ENCODE data around the gene LIMS1. TPM values are rescaled to one million over a fixed set of nuclear protein-coding genes. Genes with fewer than 3 reads are reported as not detected.
"Not testable (repeated sequence)": the region's sequence is repeated elsewhere in the genome, so short reads cannot be mapped to it uniquely, and the experiment has no call there.

The LIMS1 gene
- polyA plus RNA-seq, 1 donor, result 47.3 TPM

DNA sequence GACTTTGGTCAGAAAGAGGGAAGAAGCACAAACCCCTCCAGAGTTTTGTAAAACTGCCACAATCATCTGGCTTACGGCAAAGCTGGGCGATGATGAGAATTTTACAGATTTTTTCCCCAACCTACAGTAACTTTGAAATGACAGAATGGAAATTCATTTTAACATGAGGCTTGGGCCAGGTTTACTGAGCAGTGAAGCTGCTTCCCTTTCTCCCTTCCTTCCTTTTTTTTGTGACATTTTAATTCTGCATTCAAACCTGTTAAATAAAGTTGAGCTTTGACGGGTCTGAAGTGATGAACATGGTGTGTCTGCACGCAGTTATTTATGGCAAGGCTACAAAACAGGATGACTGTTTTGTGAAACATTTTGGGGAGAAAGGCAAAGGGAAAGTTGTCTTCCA lies 123.2 kb downstream of the LIMS1 start:
- H3K27ac ChIP-seq (ENCODE audit: low read length); H3K27me3 ChIP-seq (ENCODE audit: control insufficient read depth, insufficient read depth, low read length); H3K4me3 ChIP-seq (ENCODE audit: low read length); H3K9me3 ChIP-seq (ENCODE audit: control insufficient read depth, low read depth, low read length); DNase-seq; H3K4me1 ChIP-seq (ENCODE audit: control insufficient read depth, insufficient read depth, low read length); H3K36me3 ChIP-seq (ENCODE audit: control insufficient read depth, insufficient read depth, low read length): not testable (repeated sequence)
- WGBS (ENCODE audit: insufficient coverage, low lambda C conversion rate), result 80% methylated on average over 1 of the region's 4 CpGs

DNA sequence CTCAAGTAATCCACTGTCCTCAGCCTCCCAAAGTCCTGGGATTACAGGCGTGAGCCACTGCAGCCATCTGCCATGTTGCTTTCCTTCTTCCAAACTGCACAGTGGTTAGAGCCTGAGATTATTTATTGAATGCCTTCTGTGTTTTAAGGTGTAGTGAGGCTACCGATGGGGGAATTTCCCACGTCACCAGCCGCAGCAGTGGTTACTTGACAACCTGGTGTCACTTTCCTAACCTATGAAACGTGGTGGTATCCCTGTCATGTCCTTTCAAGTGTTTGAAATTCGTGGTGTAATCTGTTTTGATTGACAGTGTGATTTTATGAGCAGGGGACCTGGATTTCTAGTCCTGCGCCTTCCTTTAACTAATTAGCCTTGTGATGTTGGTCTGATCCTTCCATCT lies 124.3 kb downstream of the LIMS1 start:
- not testable (repeated sequence) for H3K36me3 ChIP-seq (ENCODE audit: control insufficient read depth, insufficient read depth, low read length); H3K27me3 ChIP-seq (ENCODE audit: control insufficient read depth, insufficient read depth, low read length); H3K9me3 ChIP-seq (ENCODE audit: control insufficient read depth, low read depth, low read length); H3K4me3 ChIP-seq (ENCODE audit: low read length); DNase-seq; H3K27ac ChIP-seq (ENCODE audit: low read length); H3K4me1 ChIP-seq (ENCODE audit: control insufficient read depth, insufficient read depth, low read length)
- WGBS (ENCODE audit: insufficient coverage, low lambda C conversion rate), result no CpG with 5 or more reads among the region's 7 CpGs

DNA sequence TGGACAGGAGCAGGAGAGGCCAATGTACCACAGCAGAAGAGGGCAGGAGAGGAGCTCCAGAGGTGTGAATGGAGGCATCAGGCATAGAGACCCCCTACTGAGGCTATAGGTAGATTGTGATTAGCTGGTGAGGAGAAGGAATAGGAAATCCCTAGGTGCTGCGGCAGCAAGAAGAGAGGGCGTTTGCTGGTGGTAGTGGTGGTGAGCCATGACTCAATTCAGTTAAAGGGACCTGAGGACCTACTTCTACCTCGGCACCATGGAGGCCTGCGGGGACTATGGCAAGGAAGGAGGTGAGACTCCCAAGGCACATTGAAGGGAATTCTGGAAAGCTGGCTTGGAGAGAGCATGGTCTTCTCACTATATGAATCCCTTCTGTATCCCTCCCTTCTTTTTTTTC lies 127.2 kb downstream of the LIMS1 start:
- not testable (repeated sequence) for H3K27ac ChIP-seq (ENCODE audit: low read length); H3K4me3 ChIP-seq (ENCODE audit: low read length); H3K4me1 ChIP-seq (ENCODE audit: control insufficient read depth, insufficient read depth, low read length); H3K9me3 ChIP-seq (ENCODE audit: control insufficient read depth, low read depth, low read length); H3K27me3 ChIP-seq (ENCODE audit: control insufficient read depth, insufficient read depth, low read length); H3K36me3 ChIP-seq (ENCODE audit: control insufficient read depth, insufficient read depth, low read length); DNase-seq
- no CpG with 5 or more reads among the region's 4 CpGs for WGBS (ENCODE audit: insufficient coverage, low lambda C conversion rate)

GRCh38 chr2:108662207-108662612 lies 127.9 kb downstream of the LIMS1 start:
- not testable (repeated sequence) for H3K27ac ChIP-seq (ENCODE audit: low read length); H3K36me3 ChIP-seq (ENCODE audit: control insufficient read depth, insufficient read depth, low read length); H3K27me3 ChIP-seq (ENCODE audit: control insufficient read depth, insufficient read depth, low read length); DNase-seq; H3K9me3 ChIP-seq (ENCODE audit: control insufficient read depth, low read depth, low read length); H3K4me3 ChIP-seq (ENCODE audit: low read length); H3K4me1 ChIP-seq (ENCODE audit: control insufficient read depth, insufficient read depth, low read length)
- WGBS (ENCODE audit: insufficient coverage, low lambda C conversion rate), result no CpG with 5 or more reads among the region's 5 CpGs

GRCh38 chr2:108663346-108663745 lies 129.1 kb downstream of the LIMS1 start:
- not testable (repeated sequence) for H3K36me3 ChIP-seq (ENCODE audit: control insufficient read depth, insufficient read depth, low read length); H3K27me3 ChIP-seq (ENCODE audit: control insufficient read depth, insufficient read depth, low read length); H3K4me3 ChIP-seq (ENCODE audit: low read length); H3K4me1 ChIP-seq (ENCODE audit: control insufficient read depth, insufficient read depth, low read length); DNase-seq; H3K27ac ChIP-seq (ENCODE audit: low read length); H3K9me3 ChIP-seq (ENCODE audit: control insufficient read depth, low read depth, low read length)
- no CpG with 5 or more reads among the region's 2 CpGs for WGBS (ENCODE audit: insufficient coverage, low lambda C conversion rate)

DNA sequence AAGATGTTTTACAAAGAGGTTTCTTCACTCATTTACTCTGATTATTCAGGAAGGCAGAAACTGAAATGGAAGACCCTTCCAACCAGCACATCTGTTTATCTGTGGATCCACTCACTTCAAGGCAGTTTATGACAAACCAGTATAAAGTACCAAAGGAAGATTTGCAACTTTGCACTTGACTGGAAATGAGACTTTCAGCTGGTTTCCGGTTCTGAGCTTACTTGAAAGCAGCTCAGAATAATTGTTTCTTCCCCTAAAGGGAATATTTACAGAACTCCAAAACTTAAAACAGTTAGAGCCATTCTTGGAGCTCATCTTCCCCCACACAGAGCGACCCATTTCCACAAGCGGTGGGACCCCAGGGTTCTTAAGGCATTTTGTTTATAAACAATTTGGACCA lies 129.8 kb downstream of the LIMS1 start:
- H3K4me1 ChIP-seq (ENCODE audit: control insufficient read depth, insufficient read depth, low read length); H3K27ac ChIP-seq (ENCODE audit: low read length); DNase-seq; H3K36me3 ChIP-seq (ENCODE audit: control insufficient read depth, insufficient read depth, low read length); H3K27me3 ChIP-seq (ENCODE audit: control insufficient read depth, insufficient read depth, low read length); H3K4me3 ChIP-seq (ENCODE audit: low read length); H3K9me3 ChIP-seq (ENCODE audit: control insufficient read depth, low read depth, low read length): not testable (repeated sequence)
- WGBS (ENCODE audit: insufficient coverage, low lambda C conversion rate), result no CpG with 5 or more reads among the region's 3 CpGs

DNA sequence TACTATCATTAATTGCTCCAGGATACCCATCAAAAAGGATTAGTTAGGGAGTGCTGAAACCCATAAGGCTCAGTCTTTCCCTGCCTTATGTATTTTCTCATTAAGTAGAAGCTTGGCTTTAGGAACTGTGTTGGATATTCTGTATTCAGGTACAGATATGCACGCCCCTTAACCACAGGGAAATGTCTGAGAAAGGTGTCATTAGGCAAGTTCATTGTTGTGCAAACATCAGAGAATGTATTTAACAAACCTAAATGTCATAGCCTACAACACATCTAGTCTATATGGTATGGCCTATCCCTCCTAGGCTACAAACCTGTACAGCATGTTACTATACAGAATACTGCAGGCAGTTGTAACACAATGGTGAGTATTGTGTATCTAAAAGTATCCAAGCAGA lies 130.7 kb downstream of the LIMS1 start:
- not testable (repeated sequence) for H3K9me3 ChIP-seq (ENCODE audit: control insufficient read depth, low read depth, low read length); H3K27me3 ChIP-seq (ENCODE audit: control insufficient read depth, insufficient read depth, low read length); H3K4me1 ChIP-seq (ENCODE audit: control insufficient read depth, insufficient read depth, low read length); H3K36me3 ChIP-seq (ENCODE audit: control insufficient read depth, insufficient read depth, low read length); H3K27ac ChIP-seq (ENCODE audit: low read length); DNase-seq; H3K4me3 ChIP-seq (ENCODE audit: low read length)
- no CpG with 5 or more reads among the region's 1 CpG for WGBS (ENCODE audit: insufficient coverage, low lambda C conversion rate)

DNA sequence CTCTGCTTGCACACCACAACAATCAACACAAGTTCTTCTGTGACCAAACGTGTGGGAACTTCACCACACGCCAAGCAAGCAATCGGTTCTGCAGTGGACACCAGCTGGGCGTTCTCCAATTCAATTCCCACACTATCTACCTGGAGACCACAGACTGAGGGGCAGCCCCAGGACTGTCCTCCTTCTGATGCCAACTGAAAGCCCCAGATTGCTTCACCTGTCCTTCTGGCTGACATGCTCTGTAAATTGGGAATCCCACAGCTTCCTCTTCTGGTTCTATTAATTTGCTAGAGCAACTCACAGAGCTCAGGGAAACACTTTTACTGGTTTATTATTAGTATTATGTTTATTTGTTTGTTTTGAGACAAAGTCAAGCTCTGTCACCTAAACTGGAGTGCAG lies 131.7 kb downstream of the LIMS1 start:
- H3K27ac ChIP-seq (ENCODE audit: low read length), result not testable (repeated sequence)

GRCh38 chr2:108667140-108667539 lies 132.9 kb downstream of the LIMS1 start:
- H3K27ac ChIP-seq (ENCODE audit: low read length); DNase-seq; H3K4me1 ChIP-seq (ENCODE audit: control insufficient read depth, insufficient read depth, low read length); H3K9me3 ChIP-seq (ENCODE audit: control insufficient read depth, low read depth, low read length); H3K36me3 ChIP-seq (ENCODE audit: control insufficient read depth, insufficient read depth, low read length); H3K4me3 ChIP-seq (ENCODE audit: low read length); H3K27me3 ChIP-seq (ENCODE audit: control insufficient read depth, insufficient read depth, low read length): not testable (repeated sequence)
- WGBS (ENCODE audit: insufficient coverage, low lambda C conversion rate), result no CpG with 5 or more reads among the region's 2 CpGs

More for the DNA sequence above, 131.7 kb downstream of the LIMS1 start:
- no CpG with 5 or more reads among the region's 4 CpGs for WGBS (ENCODE audit: insufficient coverage, low lambda C conversion rate)
- DNase-seq; H3K9me3 ChIP-seq (ENCODE audit: control insufficient read depth, low read depth, low read length); H3K27me3 ChIP-seq (ENCODE audit: control insufficient read depth, insufficient read depth, low read length); H3K36me3 ChIP-seq (ENCODE audit: control insufficient read depth, insufficient read depth, low read length); H3K4me1 ChIP-seq (ENCODE audit: control insufficient read depth, insufficient read depth, low read length); H3K4me3 ChIP-seq (ENCODE audit: low read length): not testable (repeated sequence)

DNA sequence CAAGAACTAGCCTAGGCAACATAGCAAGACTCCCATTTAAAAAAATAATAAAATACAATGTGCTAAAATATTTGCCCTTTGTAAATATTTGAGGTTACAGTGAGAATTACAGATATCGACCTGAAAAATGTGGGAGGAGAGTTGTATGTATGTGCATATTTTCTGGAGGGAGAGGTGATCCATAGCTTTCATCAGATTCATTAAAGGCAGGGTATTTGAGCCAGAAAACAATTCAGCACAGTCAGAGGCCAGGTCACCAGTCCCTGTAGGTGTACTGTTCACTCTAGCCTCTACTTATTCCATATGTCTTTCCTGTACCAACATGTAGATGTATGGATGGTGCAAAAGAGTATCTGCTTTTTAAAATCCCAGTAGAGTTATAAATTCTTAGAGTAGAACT lies 136.0 kb downstream of the LIMS1 start:
- WGBS (ENCODE audit: insufficient coverage, low lambda C conversion rate), result no CpG with 5 or more reads among the region's 1 CpG

DNA sequence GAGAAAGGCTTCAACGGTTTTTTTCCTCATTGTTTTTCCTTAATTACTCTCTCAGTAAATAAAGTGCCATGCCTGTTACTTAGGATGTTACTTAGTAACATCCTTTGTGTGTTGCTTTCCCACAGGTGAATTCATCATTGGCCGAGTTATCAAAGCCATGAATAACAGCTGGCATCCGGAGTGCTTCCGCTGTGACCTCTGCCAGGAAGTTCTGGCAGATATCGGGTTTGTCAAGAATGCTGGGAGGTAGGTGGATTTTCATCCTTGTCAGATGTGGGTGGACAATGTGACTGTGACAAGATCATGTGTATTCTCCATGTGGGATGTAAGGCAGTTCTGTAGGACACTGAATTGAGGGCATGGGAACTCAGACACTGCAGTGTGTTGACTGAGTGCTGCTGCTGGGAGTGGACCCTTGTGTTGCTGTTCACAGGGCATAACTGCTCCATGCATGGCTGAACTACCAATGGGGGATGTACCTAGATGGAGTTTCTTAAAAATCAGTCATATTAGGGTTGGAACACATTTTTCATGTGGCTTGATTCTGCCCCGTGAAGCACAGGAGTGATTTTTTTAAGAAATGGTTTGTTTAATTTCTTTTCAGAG lies 138.0 kb downstream of the LIMS1 start:
- peaks cover 12% of the 10 kb centered on the region for H3K36me3 ChIP-seq (ENCODE audit: control insufficient read depth, insufficient read depth, low read length)
- no CpG with 5 or more reads among the region's 6 CpGs for WGBS (ENCODE audit: insufficient coverage, low lambda C conversion rate)
- not testable (repeated sequence) for H3K4me1 ChIP-seq (ENCODE audit: control insufficient read depth, insufficient read depth, low read length); DNase-seq; H3K9me3 ChIP-seq (ENCODE audit: control insufficient read depth, low read depth, low read length); H3K27me3 ChIP-seq (ENCODE audit: control insufficient read depth, insufficient read depth, low read length); H3K27ac ChIP-seq (ENCODE audit: low read length); H3K4me3 ChIP-seq (ENCODE audit: low read length)

More for the DNA sequence above, 136.0 kb downstream of the LIMS1 start:
- H3K27ac ChIP-seq (ENCODE audit: low read length); H3K4me1 ChIP-seq (ENCODE audit: control insufficient read depth, insufficient read depth, low read length); H3K4me3 ChIP-seq (ENCODE audit: low read length); H3K9me3 ChIP-seq (ENCODE audit: control insufficient read depth, low read depth, low read length); DNase-seq; H3K27me3 ChIP-seq (ENCODE audit: control insufficient read depth, insufficient read depth, low read length); H3K36me3 ChIP-seq (ENCODE audit: control insufficient read depth, insufficient read depth, low read length): not testable (repeated sequence)

Measured in large intestine (tissue), 3 donors.